Right renal cortex interstitium (tissue), 3 donors: ENCODE data around the gene NCR2. TPM values are rescaled to one million over a fixed set of nuclear protein-coding genes. Genes with fewer than 3 reads are reported as not detected.

Source experiments
- DNase-seq, 3 donors: peaks; one replicate each; pipeline ENCODE4 v3.0.0-alpha.2; 2013; ENCODE audit warnings: low read depth in 3 of 3, low spot score in 2 of 3
- polyA plus RNA-seq, 3 donors: library from polyadenylated mRNA; unstranded; fragments of 120-200 nt; gene quantifications; one replicate each; pipeline ENCODE4 v1.2.1, GENCODE V29; 2013; ENCODE audit not compliant: insufficient read length in 3 of 3

NCR2 gene
- polyA plus RNA-seq, 3 donors, result not detected

DNA sequence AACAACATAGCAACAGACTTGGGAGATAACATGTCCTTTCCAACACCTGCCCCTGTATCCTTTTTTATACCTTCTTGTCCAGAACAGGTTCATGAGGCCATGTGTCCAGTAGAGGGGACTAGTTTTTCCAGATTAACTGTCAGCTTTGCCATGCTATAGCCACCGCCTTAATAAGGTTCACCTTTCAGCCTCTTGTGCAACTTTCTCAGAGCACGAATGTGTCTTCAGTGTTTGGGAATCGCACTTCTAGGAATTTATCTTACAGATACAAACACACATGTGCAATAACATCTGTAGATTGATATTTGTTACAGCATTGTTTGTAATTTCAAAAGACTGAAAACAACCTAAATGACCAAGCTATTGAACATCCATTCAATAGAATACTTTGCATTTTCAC lies 21.4 kb downstream of the NCR2 start:
- DNase-seq, result no peak

DNA sequence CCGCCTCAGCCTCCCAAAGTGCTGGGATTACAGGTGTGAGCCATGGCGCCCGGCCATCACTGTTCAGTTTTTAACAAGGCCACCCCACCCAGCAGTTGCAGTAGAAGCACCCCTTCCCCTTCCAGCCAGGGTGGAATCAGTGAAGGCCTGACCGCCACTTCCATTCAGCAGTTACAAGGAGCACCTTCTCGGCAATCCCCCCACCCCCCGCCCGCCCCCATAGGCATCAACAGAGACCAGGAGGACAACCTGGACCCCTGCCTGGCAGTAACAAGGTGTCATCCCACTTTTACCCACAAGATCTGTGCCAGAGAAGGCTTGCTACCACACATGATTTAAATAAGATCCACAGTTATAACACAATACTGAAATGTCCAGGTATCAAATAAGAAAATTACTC lies 23.1 kb downstream of the NCR2 start:
- no peak for DNase-seq

DNA sequence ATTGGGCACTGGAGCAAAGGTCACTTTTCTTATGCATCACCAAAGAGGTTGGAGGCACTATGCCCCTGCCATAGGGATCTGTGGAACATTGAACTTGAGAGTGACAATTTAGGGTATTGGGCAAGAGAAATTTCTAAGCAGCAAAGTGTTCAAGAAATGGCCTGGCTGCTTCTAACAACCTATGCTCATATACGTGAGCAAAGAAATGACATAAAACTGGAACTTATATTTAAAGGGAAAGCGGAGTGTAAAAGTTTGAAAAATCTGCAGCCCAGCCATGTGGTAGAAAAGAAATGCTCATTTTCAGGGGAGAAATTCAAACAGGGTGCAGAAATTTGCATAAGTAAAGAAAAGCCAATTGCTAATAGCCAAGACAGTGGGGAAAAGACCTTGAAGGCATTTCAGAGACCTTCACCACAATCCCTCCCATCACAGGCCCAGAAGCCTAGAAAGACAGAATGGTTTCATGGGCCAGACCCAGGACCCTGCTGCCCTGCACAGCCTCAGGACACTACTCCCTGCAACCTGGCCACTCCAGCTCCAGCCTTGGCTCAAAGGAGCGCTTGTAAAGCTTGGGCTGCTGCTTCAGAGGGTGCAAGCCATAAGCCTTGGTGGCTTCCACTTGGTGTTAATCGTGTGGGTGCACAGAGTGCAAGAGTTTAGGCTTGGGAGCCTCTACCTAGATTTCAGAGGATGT lies 24.4 kb downstream of the NCR2 start:
- no peak for DNase-seq

DNA sequence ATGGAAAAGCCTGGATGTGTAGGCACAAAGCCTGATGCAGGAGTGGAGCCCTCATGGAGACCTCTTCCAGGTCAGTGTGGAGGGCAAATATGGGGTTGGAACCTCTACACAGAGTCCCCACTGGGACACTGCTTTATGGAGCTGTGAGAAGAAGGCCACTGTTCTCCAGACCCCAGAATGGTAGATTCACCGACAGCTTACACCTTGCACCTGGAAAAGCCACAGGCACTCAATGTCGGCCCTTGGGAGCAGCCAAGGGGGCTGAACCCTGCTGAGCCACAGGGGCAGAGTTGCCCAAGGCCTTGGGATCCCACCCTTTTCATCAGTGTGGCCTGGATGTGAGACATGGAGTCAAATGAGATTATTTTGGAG lies 24.9 kb downstream of the NCR2 start:
- no peak for DNase-seq

DNA sequence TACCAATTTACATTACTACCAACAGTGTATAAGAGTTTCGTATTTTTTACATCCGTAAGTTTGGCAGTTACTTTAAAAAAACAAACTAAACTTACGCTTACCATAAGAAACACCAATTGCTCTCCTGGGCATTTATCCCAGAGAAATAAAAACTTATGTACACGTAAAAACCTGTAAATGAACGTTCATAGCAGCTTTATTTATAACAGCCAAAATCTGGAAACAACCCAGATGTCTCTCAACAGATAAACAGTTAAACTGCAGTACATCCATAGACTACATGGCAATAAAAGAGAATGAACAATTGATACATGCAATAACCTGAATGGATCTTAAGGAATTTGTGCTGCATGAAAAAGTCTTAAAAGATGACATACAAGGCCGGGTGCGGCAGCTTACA lies 30.7 kb downstream of the NCR2 start:
- DNase-seq, result no peak

DNA sequence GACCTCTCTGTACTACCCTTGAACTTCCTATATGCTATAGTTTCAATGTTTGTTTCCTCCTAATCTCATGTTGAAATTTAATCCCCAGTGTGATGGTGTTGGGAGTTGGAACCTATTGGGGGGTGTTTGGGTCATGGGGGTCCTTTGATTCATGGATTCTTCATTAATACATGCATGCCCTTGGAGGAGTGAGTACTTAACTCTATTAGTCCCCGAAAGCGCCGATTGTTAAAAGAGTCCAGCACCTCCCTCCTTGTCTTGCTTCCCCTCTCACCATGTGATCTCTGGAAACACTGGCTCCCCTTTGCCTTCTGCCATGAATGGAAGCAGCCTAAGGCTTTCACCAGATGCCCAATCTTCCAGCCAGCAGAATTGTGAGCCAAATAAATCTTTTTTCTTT lies 31.7 kb downstream of the NCR2 start:
- no peak for DNase-seq

DNA sequence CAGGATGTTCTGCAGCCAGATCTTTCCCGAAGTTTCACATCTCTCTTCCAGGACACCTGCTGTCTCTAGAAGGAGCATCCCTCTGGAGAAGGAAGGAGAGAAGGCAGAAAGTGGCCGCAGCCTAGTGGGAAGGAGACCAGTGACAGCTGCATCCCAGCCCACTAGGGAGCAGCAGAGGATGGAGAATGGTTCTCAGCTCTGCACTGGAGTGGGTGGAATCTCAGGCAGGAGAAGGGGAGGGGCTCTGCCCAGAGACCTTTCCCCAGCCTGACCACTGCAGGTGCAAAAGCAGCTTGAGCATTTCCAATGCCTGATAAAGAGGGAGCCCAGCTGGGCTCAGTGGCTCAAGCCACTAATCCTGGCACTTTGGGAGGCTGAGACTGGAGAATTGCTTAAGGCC lies 32.3 kb downstream of the NCR2 start:
- DNase-seq, result peak in 1 of 3 donors; percentile 69

DNA sequence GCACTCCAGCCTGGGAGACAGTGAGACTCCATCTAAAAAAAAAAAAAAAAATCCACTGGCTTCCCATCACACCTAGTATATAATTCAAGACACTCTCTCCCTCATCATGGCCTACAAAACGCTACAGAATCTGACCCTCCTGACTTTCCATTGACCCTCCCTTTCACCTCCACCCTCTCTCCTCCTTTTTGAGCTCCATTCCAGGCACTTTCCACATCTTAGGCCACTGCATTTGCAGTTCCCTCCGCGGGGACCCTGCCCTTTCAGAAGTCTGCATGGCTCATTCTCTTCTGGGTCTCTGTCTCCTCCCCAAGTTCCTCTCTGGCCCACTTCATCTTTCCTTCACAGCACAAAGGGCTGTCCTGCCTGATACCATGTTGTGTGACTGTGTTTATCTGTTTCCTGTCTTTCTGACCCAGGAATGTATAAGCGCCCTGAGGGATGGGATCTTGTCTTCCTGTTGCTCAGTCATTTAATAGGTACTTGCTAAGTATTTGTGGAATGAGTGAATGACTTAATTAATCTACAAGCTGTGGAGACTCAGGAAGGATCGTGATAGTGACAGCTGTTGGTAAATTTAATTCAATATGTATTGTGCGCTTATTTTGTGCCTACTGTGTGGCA lies 35.2 kb downstream of the NCR2 start:
- DNase-seq, result no peak

DNA sequence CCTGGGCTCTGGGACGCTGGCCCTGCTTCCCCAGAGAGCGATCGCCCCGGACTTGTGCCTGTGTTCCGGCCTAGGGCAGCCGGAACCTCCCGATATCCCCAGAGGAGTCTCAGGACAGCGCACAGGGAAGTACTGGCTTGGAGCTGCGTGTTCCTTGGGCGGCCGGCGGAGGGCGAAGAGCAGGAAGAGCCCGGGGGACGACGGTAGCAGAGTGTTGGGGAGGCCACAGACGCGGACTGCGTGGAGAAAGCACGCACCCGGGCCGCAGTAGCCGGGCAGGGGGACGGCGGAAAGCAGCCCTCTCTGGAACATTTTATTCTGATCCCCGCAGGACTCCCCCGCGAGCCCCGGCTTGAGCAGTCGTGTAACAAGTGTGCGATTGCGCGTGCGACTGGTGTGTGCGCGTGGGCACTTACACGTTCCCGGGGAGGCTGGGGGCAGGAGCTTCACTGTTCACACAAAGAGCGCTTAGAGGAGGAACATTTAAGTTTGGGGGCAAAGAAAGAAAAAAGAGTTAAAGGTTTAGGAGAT lies 36.1 kb downstream of the NCR2 start:
- peak in 1 of 3 donors; percentile 27 for DNase-seq

DNA sequence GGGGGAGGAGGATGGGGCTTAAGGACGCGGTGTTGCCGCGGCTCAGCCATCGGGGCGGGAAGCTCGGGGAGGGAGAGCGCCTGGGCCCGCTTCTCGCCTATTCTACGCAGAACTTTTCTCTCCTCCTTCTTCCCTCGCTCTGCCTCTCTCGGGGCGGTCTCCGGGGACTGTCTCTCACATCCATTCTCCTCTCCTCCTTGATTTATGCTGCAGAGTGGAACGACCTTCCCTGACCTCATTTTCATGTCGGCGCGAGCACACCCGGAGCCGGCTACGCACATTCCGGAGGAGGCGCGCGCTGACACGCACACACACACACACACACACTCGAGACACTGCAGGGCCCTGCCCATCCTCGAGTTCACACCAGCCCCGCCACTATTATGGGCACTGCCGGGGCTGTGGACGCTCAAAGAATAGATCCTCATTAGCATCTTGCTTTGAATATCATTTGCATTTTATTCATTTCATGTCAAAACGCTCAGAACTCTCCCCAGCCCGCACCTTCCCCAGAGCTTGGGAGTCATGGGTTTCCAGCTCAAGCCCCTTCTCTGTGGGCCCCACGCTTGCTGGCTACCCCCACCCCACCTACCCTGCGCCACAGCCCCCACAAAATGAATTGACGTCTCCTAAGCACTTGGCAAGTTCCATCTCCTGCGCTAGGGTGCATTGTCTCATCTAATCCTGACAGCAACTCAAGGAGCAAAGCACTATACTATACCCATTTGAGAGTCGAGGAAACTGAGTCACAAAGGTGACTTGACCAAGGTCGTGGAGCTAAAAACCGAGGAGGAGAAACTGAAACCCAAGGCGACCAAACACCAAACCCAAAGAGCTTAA lies 36.8 kb downstream of the NCR2 start:
- DNase-seq, result peak in 1 of 3 donors; percentile 41

DNA sequence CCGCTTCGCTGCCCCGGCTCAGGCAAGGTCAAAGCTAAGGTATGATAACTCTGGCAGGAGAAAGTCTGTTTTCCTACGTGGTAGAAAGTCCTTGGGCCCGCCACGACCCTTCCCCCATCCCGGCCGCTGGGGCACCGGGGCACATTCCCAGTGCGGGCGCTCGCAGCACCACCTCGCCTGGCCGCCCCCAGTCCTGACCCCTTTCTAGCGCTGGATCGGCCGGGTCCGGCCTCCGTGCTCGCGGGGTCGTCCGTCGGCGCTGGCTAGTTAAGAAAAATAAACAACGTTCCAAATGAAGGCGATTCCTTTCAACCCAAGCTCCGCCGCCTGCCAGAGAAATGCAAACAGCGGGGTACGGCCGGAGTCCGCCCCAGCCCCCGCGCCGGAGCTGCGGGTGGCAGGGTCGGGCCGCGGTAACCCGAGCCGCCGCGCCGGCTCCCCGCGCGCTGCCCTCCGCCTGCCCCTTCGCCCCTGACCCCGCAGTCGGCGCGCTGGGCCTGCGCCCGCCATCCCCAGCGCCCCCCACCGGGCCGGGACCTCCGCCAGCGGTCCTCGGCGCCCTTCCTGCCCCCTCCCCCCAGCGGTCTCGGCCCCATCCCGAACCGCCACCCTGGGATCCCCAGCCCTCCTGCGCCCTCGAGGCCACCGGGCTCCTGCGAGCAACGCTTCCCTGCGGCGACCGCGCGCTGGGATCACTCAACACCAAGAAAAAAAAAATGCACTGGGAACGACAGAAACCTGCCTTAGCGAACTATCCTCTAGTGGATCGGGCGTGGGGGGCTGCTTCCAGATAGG lies 37.6 kb downstream of the NCR2 start:
- DNase-seq, result peak in 1 of 3 donors; percentile 7

DNA sequence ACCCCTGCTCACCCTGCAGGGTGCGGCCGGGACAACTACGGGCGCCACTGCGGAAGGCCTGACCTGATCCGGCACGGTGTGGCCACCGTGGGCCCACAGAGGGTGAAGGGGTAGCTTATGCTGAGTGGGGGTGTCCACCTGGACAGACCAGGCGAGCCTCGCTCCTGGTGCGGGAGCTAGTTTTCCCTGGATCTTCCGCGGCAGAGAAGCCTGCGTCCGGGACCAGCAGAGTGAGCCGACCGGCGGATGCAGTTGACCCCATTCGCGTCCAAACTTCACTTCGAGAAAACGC lies 38.2 kb downstream of the NCR2 start:
- DNase-seq, result no peak

DNA sequence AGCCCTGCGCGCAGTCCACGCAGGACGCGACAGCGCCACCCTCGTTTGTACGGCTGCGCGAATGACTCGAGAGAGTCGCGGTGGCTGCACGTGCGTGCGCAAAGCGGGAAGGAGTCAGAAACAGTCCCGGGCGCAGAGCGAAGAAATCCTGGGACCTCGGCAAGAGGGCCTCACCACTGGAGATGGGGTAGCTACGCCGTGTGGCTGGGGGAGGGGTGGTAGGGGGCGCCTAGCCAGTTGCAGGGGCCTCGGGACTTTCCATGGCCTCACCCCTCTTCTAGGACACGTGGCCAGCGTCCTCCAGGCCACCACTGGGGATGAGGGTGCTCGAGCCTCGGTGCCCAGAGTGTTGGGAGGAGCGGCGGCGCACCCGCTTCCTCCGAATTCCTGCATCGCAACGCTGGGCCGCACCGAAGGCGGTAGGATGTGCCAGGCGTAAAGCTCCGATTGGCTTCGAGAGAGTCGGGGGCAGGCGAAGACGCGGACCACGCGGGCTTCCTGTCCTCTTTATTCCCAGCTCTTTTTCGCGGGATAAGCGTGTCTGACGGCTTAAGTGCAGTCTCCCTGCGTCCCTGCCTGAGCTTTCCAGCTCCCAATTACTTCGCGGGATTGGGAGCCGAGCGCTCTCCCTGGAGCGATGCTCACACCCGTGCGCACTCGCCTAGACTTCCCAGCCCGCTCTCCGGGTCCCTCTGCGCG lies 38.7 kb downstream of the NCR2 start:
- peak in 1 of 3 donors; percentile 13 for DNase-seq

DNA sequence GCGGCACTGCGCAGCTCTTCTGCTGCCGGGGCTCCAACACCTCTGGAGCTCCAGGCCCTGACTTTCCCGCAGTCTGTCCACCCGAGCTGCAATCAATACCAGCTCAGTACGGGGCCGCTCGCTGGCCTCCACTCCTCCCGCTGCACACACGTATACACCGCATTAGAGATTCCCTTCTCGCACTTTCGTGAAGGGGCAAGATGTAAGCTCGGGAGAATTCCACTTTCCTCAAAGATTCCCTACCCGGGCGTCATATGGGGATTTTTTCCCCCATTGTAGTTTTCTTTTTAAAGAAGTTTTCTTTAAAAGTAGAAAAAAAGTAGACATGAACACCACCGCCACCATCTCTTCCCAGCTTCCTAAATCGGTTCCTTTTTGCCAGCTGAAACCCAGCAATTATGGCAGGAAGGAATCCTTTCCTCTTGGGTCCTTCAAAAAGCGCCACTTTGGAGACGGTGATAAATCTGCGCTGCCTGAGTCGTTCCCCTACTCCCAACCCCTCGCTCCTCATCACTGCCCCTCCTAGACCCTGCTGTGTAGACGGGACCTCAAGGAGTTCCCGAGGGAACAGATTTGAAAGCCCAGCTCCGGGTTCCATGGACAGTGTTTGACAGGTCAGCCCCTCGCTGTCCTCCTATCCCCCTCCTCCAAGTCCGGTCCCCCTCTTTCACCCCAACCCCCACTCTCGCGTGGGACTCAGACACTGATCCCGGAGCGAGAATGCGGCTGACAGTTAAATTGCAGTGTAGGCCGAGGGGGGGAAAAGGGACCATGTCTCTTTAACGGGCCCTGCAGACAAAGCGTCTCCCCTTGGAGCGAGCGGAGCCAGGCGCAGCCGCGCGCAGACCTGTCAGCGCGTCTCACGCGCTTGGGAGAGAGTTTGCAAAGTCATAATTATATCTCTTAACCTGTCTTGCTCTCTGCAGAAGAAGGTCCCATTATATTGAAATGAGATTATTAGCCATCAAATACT lies 39.5 kb downstream of the NCR2 start:
- DNase-seq, result no peak

DNA sequence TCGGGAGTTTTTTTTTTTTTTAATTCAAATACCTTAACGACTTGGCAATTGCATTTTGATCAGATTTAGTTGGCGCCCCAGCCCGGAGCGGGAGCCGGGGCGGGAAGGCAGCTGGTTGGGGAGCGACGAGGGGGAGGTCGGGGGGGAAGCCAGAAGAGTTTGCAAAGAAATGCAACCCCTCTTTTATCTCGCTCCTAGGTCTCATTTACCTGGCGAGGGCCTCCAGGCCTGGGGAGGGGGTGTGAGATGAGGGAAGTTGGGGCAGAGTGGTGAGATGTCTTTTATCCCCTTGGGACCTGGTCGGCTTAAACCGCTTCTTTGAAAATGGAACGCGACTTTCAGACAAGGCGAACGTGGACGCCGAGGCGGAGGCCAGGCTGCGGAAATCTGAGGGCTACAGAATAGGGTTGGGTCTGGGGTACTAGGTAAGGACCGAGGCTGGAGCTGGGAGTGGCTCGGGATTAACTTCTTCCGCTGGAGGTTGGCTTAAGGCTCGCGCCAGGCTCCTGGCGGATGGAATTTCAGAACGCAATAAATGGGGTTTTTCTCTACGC lies 40.3 kb downstream of the NCR2 start:
- no peak for DNase-seq

DNA sequence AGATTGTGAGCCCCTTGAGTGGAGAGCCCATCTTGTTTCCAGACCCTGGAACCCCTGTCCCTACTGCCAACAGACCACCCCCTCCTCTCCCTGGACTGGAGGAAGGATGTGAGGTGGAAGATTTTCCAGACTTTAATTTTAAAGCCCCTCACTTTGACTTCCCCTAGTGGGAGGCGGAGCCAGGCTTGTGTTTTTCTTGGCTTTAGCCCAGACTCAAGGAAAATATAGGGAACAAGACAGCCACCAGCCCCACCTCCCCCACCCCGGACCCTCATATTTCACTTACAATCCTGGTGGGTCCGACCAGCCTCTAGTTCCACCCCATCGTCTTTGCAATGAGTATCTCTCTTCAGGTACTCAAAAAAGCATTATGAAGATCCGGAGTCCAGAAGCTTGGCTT lies 40.8 kb downstream of the NCR2 start:
- DNase-seq, result no peak

DNA sequence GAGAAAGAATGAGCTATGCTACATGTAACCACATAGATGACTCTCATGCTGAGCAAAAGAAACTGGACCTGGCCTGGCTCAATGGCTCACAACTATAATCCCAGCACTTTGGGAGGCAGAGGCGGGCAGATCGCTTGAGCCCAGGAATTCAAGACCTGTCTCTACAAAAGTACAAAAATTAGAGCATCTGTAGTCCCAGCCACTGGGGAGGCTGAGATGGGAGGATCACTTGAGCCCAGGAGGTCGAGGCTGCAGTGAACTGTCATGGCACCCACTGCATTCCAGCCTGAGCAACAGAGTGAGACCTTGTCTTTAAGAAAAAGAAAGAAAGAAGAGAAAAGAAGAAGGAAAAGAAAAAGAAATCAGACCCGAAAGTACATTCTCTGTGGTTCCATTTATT lies 41.7 kb downstream of the NCR2 start:
- DNase-seq, result no peak

DNA sequence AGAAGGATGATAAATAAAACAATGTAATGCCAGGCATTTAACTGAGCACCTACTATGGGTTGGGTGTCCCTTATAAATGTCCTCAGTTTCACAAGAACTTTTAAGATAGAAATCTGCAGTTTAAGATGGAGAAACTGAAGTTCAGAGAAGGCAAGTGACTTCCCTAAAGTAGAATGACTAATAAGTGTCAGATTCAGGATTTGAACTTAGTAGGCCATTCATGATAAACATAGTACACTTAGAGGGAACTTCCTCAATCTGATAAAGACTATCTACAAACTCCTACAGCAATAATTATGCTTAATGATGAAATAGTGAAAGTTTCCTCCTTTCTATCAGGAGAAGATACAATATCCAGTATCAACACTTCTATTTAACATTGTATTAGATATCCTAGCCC lies 43.9 kb downstream of the NCR2 start:
- DNase-seq, result no peak

DNA sequence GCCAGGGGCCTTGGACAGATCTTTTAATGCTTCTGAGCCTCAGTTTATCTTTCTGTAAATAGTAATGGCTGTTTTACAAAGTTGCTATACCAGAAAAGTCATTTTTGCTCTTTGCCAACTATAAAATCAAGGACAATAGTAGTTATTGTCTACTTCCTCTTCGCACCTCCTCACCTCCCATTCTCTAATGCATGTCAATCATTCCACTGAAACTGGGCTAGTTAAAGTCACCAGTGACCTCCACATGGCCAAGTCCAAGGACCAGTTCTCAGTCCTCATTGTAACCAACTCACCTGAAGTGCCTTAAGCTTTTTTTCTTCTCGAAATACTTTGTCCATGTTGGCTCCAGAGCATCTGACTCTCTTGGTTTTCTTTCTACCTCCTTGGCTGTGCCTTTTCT lies 51.2 kb downstream of the NCR2 start:
- no peak for DNase-seq
